ENCODE data around the gene ULK4. TPM values are rescaled to one million over a fixed set of nuclear protein-coding genes. Genes with fewer than 3 reads are reported as not detected.
A peak's percentile ranks its signal among the peaks of the same experiment; 100 is the strongest.

Gene ULK4
- total RNA-seq, 2 donors from 2014 or later, result 11.1 to 17.9 TPM

- H3K9me3 Mint-ChIP-seq, result no peaks in the 10 kb centered on the region
- H3K9ac ChIP-seq (ENCODE audit: extremely low read depth, low read length, poor library complexity, severe bottlenecking), result no peak overlapping the region
- H3K27me3 Mint-ChIP-seq (ENCODE audit: insufficient read depth), result no peaks in the 10 kb centered on the region
- no peak overlapping the region for H3K4me3 ChIP-seq (ENCODE audit: low read length)
- H3K27me3 ChIP-seq (ENCODE audit: control insufficient read depth, insufficient read depth, low read length, poor library complexity, severe bottlenecking), result no peaks in the 10 kb centered on the region
- peaks cover 8% of the 10 kb centered on the region for H3K36me3 Mint-ChIP-seq (ENCODE audit: low read depth)
- no peaks in the 10 kb centered on the region for H3K4me1 ChIP-seq (ENCODE audit: control insufficient read depth, insufficient read depth, low read length)
- H3K36me3 ChIP-seq (ENCODE audit: control insufficient read depth, insufficient read depth, low read length), result peaks cover 12% of the 10 kb centered on the region
- 80 to 97% methylated on average over 1 of the region's 1 CpG for WGBS, 2 experiments (ENCODE audit: insufficient coverage in 1 of 2, insufficient read length in 1 of 2)
- H3K27ac ChIP-seq (ENCODE audit: low read depth, low read length), result no peak overlapping the region
- DNase-seq, result no peak
- H3K4me3 Mint-ChIP-seq, result no peak overlapping the region
- TF ChIP-seq, protein P1, sequence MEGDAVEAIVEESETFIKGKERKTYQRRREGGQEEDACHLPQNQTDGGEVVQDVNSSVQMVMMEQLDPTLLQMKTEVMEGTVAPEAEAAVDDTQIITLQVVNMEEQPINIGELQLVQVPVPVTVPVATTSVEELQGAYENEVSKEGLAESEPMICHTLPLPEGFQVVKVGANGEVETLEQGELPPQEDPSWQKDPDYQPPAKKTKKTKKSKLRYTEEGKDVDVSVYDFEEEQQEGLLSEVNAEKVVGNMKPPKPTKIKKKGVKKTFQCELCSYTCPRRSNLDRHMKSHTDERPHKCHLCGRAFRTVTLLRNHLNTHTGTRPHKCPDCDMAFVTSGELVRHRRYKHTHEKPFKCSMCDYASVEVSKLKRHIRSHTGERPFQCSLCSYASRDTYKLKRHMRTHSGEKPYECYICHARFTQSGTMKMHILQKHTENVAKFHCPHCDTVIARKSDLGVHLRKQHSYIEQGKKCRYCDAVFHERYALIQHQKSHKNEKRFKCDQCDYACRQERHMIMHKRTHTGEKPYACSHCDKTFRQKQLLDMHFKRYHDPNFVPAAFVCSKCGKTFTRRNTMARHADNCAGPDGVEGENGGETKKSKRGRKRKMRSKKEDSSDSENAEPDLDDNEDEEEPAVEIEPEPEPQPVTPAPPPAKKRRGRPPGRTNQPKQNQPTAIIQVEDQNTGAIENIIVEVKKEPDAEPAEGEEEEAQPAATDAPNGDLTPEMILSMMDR (conservative IDR thresholded peaks at IDR 0.05), result no peak
- no peak overlapping the region for H3K27ac Mint-ChIP-seq
- no peaks in the 10 kb centered on the region for H3K9me3 ChIP-seq (ENCODE audit: control insufficient read depth, low read length)
- H3K4me1 Mint-ChIP-seq, result peaks cover 37% of the 10 kb centered on the region
Measured at GRCh38 chr3:41219424-41219823, 742.5 kb downstream of the ULK4 start.

- no peak overlapping the region for H3K4me3 Mint-ChIP-seq
- H3K9me3 Mint-ChIP-seq, result no peaks in the 10 kb centered on the region
- H3K36me3 ChIP-seq (ENCODE audit: control insufficient read depth, insufficient read depth, low read length), result peaks cover 14% of the 10 kb centered on the region
- TF ChIP-seq, protein P1 (conservative IDR thresholded peaks at IDR 0.05), result no peak
- H3K27ac Mint-ChIP-seq, result peak overlapping the region; percentile 1
- H3K36me3 Mint-ChIP-seq (ENCODE audit: low read depth), result no peaks in the 10 kb centered on the region
- no peak overlapping the region for H3K4me3 ChIP-seq (ENCODE audit: low read length)
- peaks cover 57% of the 10 kb centered on the region for H3K4me1 Mint-ChIP-seq
- no peak overlapping the region for H3K27ac ChIP-seq (ENCODE audit: low read depth, low read length)
- no peaks in the 10 kb centered on the region for H3K4me1 ChIP-seq (ENCODE audit: control insufficient read depth, insufficient read depth, low read length)
- no peaks in the 10 kb centered on the region for H3K27me3 Mint-ChIP-seq (ENCODE audit: insufficient read depth)
- no peak for DNase-seq
- H3K9me3 ChIP-seq (ENCODE audit: control insufficient read depth, low read length), result no peaks in the 10 kb centered on the region
- WGBS, 2 experiments (ENCODE audit: insufficient coverage in 1 of 2, insufficient read length in 1 of 2), result 57% methylated on average over 1 of the region's 1 CpG; no CpG with 5 or more reads in 1 of the 2 experiments
- no peaks in the 10 kb centered on the region for H3K27me3 ChIP-seq (ENCODE audit: control insufficient read depth, insufficient read depth, low read length, poor library complexity, severe bottlenecking)
- no peak overlapping the region for H3K9ac ChIP-seq (ENCODE audit: extremely low read depth, low read length, poor library complexity, severe bottlenecking)
Measured at GRCh38 chr3:41216993-41217392, 744.9 kb downstream of the ULK4 start.

- Histone ChIP-seq H3K36me3 (ENCODE audit: control insufficient read depth, insufficient read depth, low read length) (peaks cover 19% of the 10 kb centered on the region), H3K27ac (ENCODE audit: low read depth, low read length) (no peak overlapping the region), H3K9ac (ENCODE audit: extremely low read depth, low read length, poor library complexity, severe bottlenecking) (no peak overlapping the region), H3K4me3 (ENCODE audit: low read length) (no peak overlapping the region), H3K9me3 (ENCODE audit: control insufficient read depth, low read length) (no peaks in the 10 kb centered on the region), H3K4me1 (ENCODE audit: control insufficient read depth, insufficient read depth, low read length) (no peaks in the 10 kb centered on the region), H3K27me3 (ENCODE audit: control insufficient read depth, insufficient read depth, low read length, poor library complexity, severe bottlenecking) (no peaks in the 10 kb centered on the region)
- Mint-ChIP-seq H3K27ac (no peak overlapping the region), H3K27me3 (ENCODE audit: insufficient read depth) (no peaks in the 10 kb centered on the region), H3K4me1 (peaks cover 55% of the 10 kb centered on the region), H3K9me3 (no peaks in the 10 kb centered on the region), H3K4me3 (no peak overlapping the region), H3K36me3 (ENCODE audit: low read depth) (no peaks in the 10 kb centered on the region)
- TF ChIP-seq, protein P1 (conservative IDR thresholded peaks at IDR 0.05), result no peak
- no peak for DNase-seq
- WGBS, 2 experiments (ENCODE audit: insufficient coverage in 1 of 2, insufficient read length in 1 of 2), result 92% methylated on average over 1 of the region's 2 CpGs; no CpG with 5 or more reads in 1 of the 2 experiments
Measured at GRCh38 chr3:41216422-41216821, 745.5 kb downstream of the ULK4 start.

Measured in endodermal cell (in vitro differentiated cells).